Tibial nerve (tissue), 4 donors: Measurements from ENCODE around the gene IL13RA2.

Source experiments
- CTCF ChIP-seq, 5 experiments: fragments of 200-600 bp in 3 of 5; fragments of 450-650 bp in 2 of 5; sonication (generic) in 3 of 5; IDR thresholded peaks; one replicate each; pipeline ENCODE4 v1.5.1; 2016 to 2019; ENCODE audit warnings: antibody characterized with exemption in 5 of 5, mild to moderate bottlenecking in 3 of 5, moderate library complexity in 2 of 5
- EP300 ChIP-seq, 2 donors: sonication (generic); formaldehyde crosslinking; IDR thresholded peaks; one replicate each; pipeline ENCODE4 v1.6.1; 2017; ENCODE audit warnings: antibody characterized with exemption in 2 of 2, mild to moderate bottlenecking in 1 of 2
- POLR2A ChIP-seq, 2 donors: fragments of 450-650 bp; IDR thresholded peaks; one replicate each; pipeline ENCODE4 v1.6.1; 2017; ENCODE audit warnings: antibody characterized with exemption in 2 of 2, mild to moderate bottlenecking in 2 of 2, moderate library complexity in 2 of 2

- TF ChIP-seq CTCF (IDR thresholded peaks at IDR 0.05) (no peak), EP300 (IDR thresholded peaks at IDR 0.05) (no peak), POLR2A (IDR thresholded peaks at IDR 0.05) (no peak)
Measured at GRCh38 chrX:115047715-115048114, 30.3 kb upstream of the IL13RA2 start.
